GM12878 (cell line): Measurements from ENCODE around the gene UFC1. TPM values are rescaled to one million over a fixed set of nuclear protein-coding genes. Genes with fewer than 3 reads are reported as not detected.

Source experiments
- ATAC-seq: fragments of 200-7000 bp; cut with Tn5 transposase; 3 replicates; pipeline ENCODE4 v1.9.1; 2020; ENCODE audit warnings: mild to moderate bottlenecking, moderate library complexity
- BruUV-seq: library from RNA; stranded (reverse); fragments of 400-500 nt; replicated peaks from 2 replicates; lab custom pipeline; 2021; lab: Mats Ljungman, UMichigan
- CTCF ChIA-PET: fragments of 300-600 bp; sonication (Branson Sonifier 250); formaldehyde crosslinking; extraction: SDS; loops from one replicate; lab custom pipeline; 2021; ENCODE audit warnings: inconsistent platforms; lab: Yijun Ruan, JAX
- POLR2A ChIA-PET: fragments of 350-600 bp; formaldehyde crosslinking; extraction: SDS; loops from one replicate; lab custom pipeline; 2021; ENCODE audit warnings: inconsistent platforms; lab: Charles Lee
- RAD21 ChIA-PET: fragments of 300-600 bp; sonication (Branson Sonifier 250); formaldehyde crosslinking; loops from one replicate; lab custom pipeline; 2023; ENCODE audit warnings: antibody characterized with exemption; ENCODE audit not compliant: unreplicated experiment; lab: Charles Lee
- SMC1A ChIA-PET: fragments of 300-600 bp; sonication (Branson Sonifier 250); formaldehyde crosslinking; loops from one replicate; lab custom pipeline; 2023; ENCODE audit not compliant: unreplicated experiment, uncharacterized antibody; lab: Charles Lee
- DNase-seq: peaks from one replicate; pipeline ENCODE4 v3.0.0-alpha.2; 2011; ENCODE audit warnings: low read depth, low spot score
- FAIRE-seq: peaks from 3 replicates; lab custom pipeline; 2011; peaks lifted over from hg19 to GRCh38; lab: Jason Lieb, UNC
- H2AFZ ChIP-seq: 2 replicates; pipeline ENCODE4 v1.6.0; 2011; ENCODE audit warnings: low read depth, low read length, control low read depth; ENCODE audit not compliant: control insufficient read depth
- H3K27ac ChIP-seq: 2 replicates; pipeline ENCODE4 v1.5.1; 2011; ENCODE audit warnings: control low read depth; ENCODE audit not compliant: control insufficient read depth, insufficient read depth
- H3K27me3 ChIP-seq, 2 experiments: replicated peaks in 1 of 2; 2 replicates each; pipeline versions ENCODE4 v1.6.0 to v1.6.1; 2011; ENCODE audit warnings: low read length in 1 of 2; ENCODE audit not compliant: control insufficient read depth in 2 of 2, insufficient read depth in 2 of 2
- H3K36me3 ChIP-seq, 2 experiments: 2 replicates each; pipeline ENCODE4 v1.5.1; 2011; ENCODE audit warnings: low read length in 1 of 2; ENCODE audit not compliant: control insufficient read depth in 2 of 2, insufficient read depth in 2 of 2
- H3K4me1 ChIP-seq: 2 replicates; pipeline ENCODE4 v1.6.1; 2011; ENCODE audit warnings: mild to moderate bottlenecking, low read length, moderate library complexity, mixed read lengths; ENCODE audit not compliant: control insufficient read depth, insufficient read depth
- H3K4me2 ChIP-seq: 2 replicates; pipeline ENCODE4 v1.6.0; 2011; ENCODE audit warnings: control low read depth; ENCODE audit not compliant: control insufficient read depth, insufficient read depth
- H3K4me3 ChIP-seq: fragments of 200-600 bp; sonication (generic); 2 replicates; pipeline ENCODE4 v1.5.1; 2016
- H3K79me2 ChIP-seq: 2 replicates; pipeline ENCODE4 v1.6.0; 2011; ENCODE audit warnings: low read length; ENCODE audit not compliant: control insufficient read depth, insufficient read depth
- H3K9ac ChIP-seq: 2 replicates; pipeline ENCODE4 v1.8.0; 2011; ENCODE audit warnings: low read length, control low read depth, mixed read lengths; ENCODE audit not compliant: control insufficient read depth, insufficient read depth
- H3K9me3 ChIP-seq: replicated peaks from 3 replicates; pipeline ENCODE4 v1.5.1; 2011; ENCODE audit warnings: mild to moderate bottlenecking, low read length; ENCODE audit not compliant: control insufficient read depth, insufficient read depth
- H4K20me1 ChIP-seq: 2 replicates; pipeline ENCODE4 v1.6.0; 2011; ENCODE audit not compliant: control insufficient read depth, insufficient read depth
- BCL11A ChIP-seq: IDR thresholded peaks from 2 replicates; pipeline ENCODE4 v1.6.1; 2011; ENCODE audit warnings: low read depth, low read length
- BCL3 ChIP-seq: IDR thresholded peaks from 2 replicates; pipeline ENCODE4 v1.6.1; 2011; ENCODE audit warnings: borderline replicate concordance, low read depth, mild to moderate bottlenecking, moderate library complexity, low read length; ENCODE audit not compliant: insufficient read depth, poor library complexity, severe bottlenecking
- EED ChIP-seq: sonication (generic); IDR thresholded peaks from 2 replicates; pipeline ENCODE4 v1.6.1; 2016; ENCODE audit warnings: antibody characterized with exemption, low read depth
- FOXM1 ChIP-seq: IDR thresholded peaks from 2 replicates; pipeline ENCODE4 v1.6.1; 2012; ENCODE audit warnings: low read depth, mild to moderate bottlenecking, inconsistent platforms, low read length, moderate library complexity
- IKZF2 ChIP-seq, 2 experiments: fragments of 450-650 bp; IDR thresholded peaks; 2 replicates each; pipeline ENCODE4 v1.6.1; 2017; ENCODE audit warnings: mild to moderate bottlenecking in 2 of 2, moderate library complexity in 2 of 2
- MEF2A ChIP-seq: IDR thresholded peaks from 2 replicates; pipeline ENCODE4 v1.6.1; 2011; ENCODE audit warnings: low read depth, mild to moderate bottlenecking, low read length, moderate library complexity; ENCODE audit not compliant: insufficient read depth
- MYB ChIP-seq: fragments of 150-350 bp; IDR thresholded peaks from 2 replicates; pipeline ENCODE4 v1.6.1; 2014; ENCODE audit warnings: mild to moderate bottlenecking, low read depth, low read length, borderline replicate concordance
- NFIC ChIP-seq: IDR thresholded peaks from 2 replicates; pipeline ENCODE4 v1.6.1; 2012; ENCODE audit warnings: low read depth, mild to moderate bottlenecking, inconsistent platforms, low read length, moderate library complexity
- PML ChIP-seq: IDR thresholded peaks from 2 replicates; pipeline ENCODE4 v1.6.1; 2012; ENCODE audit warnings: low read length, inconsistent platforms
- RAD51 ChIP-seq: fragments of 450-650 bp; IDR thresholded peaks from 2 replicates; pipeline ENCODE4 v1.6.1; 2016; ENCODE audit warnings: moderate library complexity, mild to moderate bottlenecking, inconsistent platforms
- RELB ChIP-seq: fragments of 450-650 bp; IDR thresholded peaks from 2 replicates; pipeline ENCODE4 v1.6.1; 2017; ENCODE audit warnings: low read depth, mild to moderate bottlenecking, moderate library complexity
- TCF3 ChIP-seq: IDR thresholded peaks from 2 replicates; pipeline ENCODE4 v1.6.1; 2012; ENCODE audit warnings: low read depth, mild to moderate bottlenecking, low read length, borderline replicate concordance; ENCODE audit not compliant: insufficient read depth
- ZBED1 ChIP-seq: IDR thresholded peaks from 2 replicates; pipeline ENCODE4 v1.6.1; 2016; ENCODE audit warnings: borderline replicate concordance
- ZBTB40 ChIP-seq: fragments of 450-650 bp; IDR thresholded peaks from 2 replicates; pipeline ENCODE4 v1.6.1; 2016; ENCODE audit warnings: mild to moderate bottlenecking, moderate library complexity, borderline replicate concordance
- WGBS: methylation state at CpG from one replicate; pipeline ENCODE4 v1.1.6; 2016; ENCODE audit warnings: low lambda C conversion rate; ENCODE audit not compliant: insufficient replicate concordance, insufficient coverage; ENCODE audit errors: missing lambda C conversion rate; 5-methylcytosine and 5-hydroxymethylcytosine counted together
- in situ Hi-C: fragments of 300-500 bp; cut with MboI; formaldehyde crosslinking; loops from 9 replicates; pipeline ENCODE4 v1.14.3; 2018; ENCODE audit warnings: mixed read lengths
- intact Hi-C: fragments of 100-400 bp; cut with micrococcal nuclease; formaldehyde crosslinking; loops from one replicate; pipeline ENCODE4 v1.14.2; 2022; ENCODE audit not compliant: unreplicated experiment
- polyA plus RNA-seq, 11 experiments: library from polyadenylated mRNA; depleted of rRNA in 4 of 11; unstranded in 6 of 11; stranded (reverse) in 5 of 11; fragments of >200 nt; fragmentation: Nextera tagmentation in 4 of 11; fragmentation: Illumina TruSeq in 1 of 11; extraction: Ambion mirVana in 4 of 11; extraction: Trizol in 1 of 11; gene quantifications; 1 replicate in 1 of 11; 2 replicates in 10 of 11; pipeline versions ENCODE4 v1.2.1 to v1.2.3, GENCODE V29; 2011 to 2016; ENCODE audit warnings: inconsistent platforms in 2 of 11, missing spikeins in 2 of 11, low read depth in 1 of 11
- total RNA-seq, 4 experiments: library from RNA; depleted of rRNA in 3 of 4; stranded (reverse); fragments of >200 nt in 3 of 4; fragmentation: Illumina TruSeq in 1 of 4; extraction: Trizol in 1 of 4; gene quantifications; 2 replicates each; pipeline versions ENCODE4 v1.2.1 to v1.2.3, GENCODE V29; 2013 to 2021

Gene UFC1
- total and polyA plus RNA-seq, 10 of the 15 experiments (the other 5 are each of a cell fraction or from before 2014, with no cell fraction given) = 95.9 to 239 (median 151) TPM

GRCh38 chr1:161140755-161141400, 12.9 kb upstream of the UFC1 start:
- intact Hi-C loops (no loop called here), in situ Hi-C loops (no loop called here)
- WGBS = 99% methylated on average over 29 of the region's 29 CpGs
- H3K79me2 ChIP-seq = no peaks in the 10 kb centered on the region
- H2AFZ ChIP-seq = no peak overlapping the region
- no peak for ATAC-seq
- TF ChIP-seq EED = no peak
- TF ChIP-seq IKZF2 (IDR thresholded peaks at IDR 0.05) = no peak
- no peak for TF ChIP-seq MEF2A
- TF ChIP-seq RELB = no peak
- no peak for TF ChIP-seq ZBED1
- TF ChIP-seq BCL11A = no peak
- no peak for TF ChIP-seq FOXM1
- no peak for TF ChIP-seq PML
- no peak for TF ChIP-seq BCL3
- TF ChIP-seq TCF3 = no peak
- TF ChIP-seq ZBTB40 = no peak
- no peak for TF ChIP-seq RAD51
- TF ChIP-seq MYB = no peak
- TF ChIP-seq NFIC = no peak
- H4K20me1 ChIP-seq = no peaks in the 10 kb centered on the region
- H3K9me3 ChIP-seq = no peaks in the 10 kb centered on the region
- DNase-seq = no peak
- H3K4me1 ChIP-seq = no peaks in the 10 kb centered on the region
- no peak overlapping the region for H3K4me2 ChIP-seq
- ChIA-PET SMC1A (interaction anchor here (0.8 to 2.1 kb wide), 11 partner anchors 19 to 242 kb away, joined by 3 to 7 read pairs (median 4); partner anchors contain the start of genes KLHDC9, NIT1, PFDN2 and PPOX), POLR2A (interaction anchor here (0.5 to 0.9 kb wide), 4 partner anchors 40 to 246 kb away, joined by 3 to 4 read pairs (median 3); partner anchors contain the start of gene TOMM40L), RAD21 (interaction anchor here (0.6 to 1.5 kb wide), 9 partner anchors 13 to 316 kb away, joined by 3 to 6 read pairs (median 3); partner anchors contain the start of genes ARHGAP30 and KLHDC9), CTCF (interaction anchor here (0.7 to 6.2 kb wide), 19 partner anchors 10 to 241 kb away, joined by 3 to 60 read pairs (median 4); partner anchors contain the start of genes ARHGAP30, KLHDC9, NIT1 and PFDN2)
- H3K36me3 ChIP-seq = no peaks in the 10 kb centered on the region
- no peak overlapping the region for H3K9ac ChIP-seq
- no peak overlapping the region for H3K27ac ChIP-seq
- BruUV-seq = no TSS peak
- no peaks in the 10 kb centered on the region for H3K27me3 ChIP-seq
- no peak overlapping the region for H3K4me3 ChIP-seq
- no peak for FAIRE-seq
